ENCODE data around the gene FRAT1. TPM values are rescaled to one million over a fixed set of nuclear protein-coding genes. Genes with fewer than 3 reads are reported as not detected.

Gene FRAT1
- total RNA-seq, 1 experiment from 2014 or later = 2.3 TPM

- peaks cover 27% of the 10 kb centered on the region for H3K4me1 ChIP-seq
- peaks cover 28% of the 10 kb centered on the region for H3K4me1 Mint-ChIP-seq (ENCODE audit: low read depth, unreplicated experiment)
- TF ChIP-seq, protein P1, sequence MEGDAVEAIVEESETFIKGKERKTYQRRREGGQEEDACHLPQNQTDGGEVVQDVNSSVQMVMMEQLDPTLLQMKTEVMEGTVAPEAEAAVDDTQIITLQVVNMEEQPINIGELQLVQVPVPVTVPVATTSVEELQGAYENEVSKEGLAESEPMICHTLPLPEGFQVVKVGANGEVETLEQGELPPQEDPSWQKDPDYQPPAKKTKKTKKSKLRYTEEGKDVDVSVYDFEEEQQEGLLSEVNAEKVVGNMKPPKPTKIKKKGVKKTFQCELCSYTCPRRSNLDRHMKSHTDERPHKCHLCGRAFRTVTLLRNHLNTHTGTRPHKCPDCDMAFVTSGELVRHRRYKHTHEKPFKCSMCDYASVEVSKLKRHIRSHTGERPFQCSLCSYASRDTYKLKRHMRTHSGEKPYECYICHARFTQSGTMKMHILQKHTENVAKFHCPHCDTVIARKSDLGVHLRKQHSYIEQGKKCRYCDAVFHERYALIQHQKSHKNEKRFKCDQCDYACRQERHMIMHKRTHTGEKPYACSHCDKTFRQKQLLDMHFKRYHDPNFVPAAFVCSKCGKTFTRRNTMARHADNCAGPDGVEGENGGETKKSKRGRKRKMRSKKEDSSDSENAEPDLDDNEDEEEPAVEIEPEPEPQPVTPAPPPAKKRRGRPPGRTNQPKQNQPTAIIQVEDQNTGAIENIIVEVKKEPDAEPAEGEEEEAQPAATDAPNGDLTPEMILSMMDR (IDR thresholded peaks at IDR 0.05; ENCODE audit: insufficient read depth in 1 of 2, low read depth in 1 of 2, low read length in 1 of 2, severe bottlenecking in 1 of 2, unreplicated experiment in 1 of 2) = no peak
- BruUV-seq (replicated peaks) = no TSS peak
- no peaks in the 10 kb centered on the region for H3K27me3 Mint-ChIP-seq (ENCODE audit: insufficient read depth, unreplicated experiment)
- H3K4me3 ChIP-seq (ENCODE audit: low read depth, low read length) = peak overlapping the region; percentile 99
- intact Hi-C loops (cut with micrococcal nuclease; ENCODE audit: unreplicated experiment) = loop anchor here (2.0 to 5.0 kb wide), 3 partner anchors 15 to 164 kb away; partner anchors contain the start of genes FRAT1, MMS19 and UBTD1
- ChIA-PET POLR2A (interaction anchor here (0.6 to 1.6 kb wide), 3 partner anchors 42 to 165 kb away, joined by 3 to 7 read pairs (median 5); partner anchors contain the start of genes ARHGAP19, RRP12 and UBTD1), CTCF (interaction anchor here (0.7 to 2.1 kb wide), 6 partner anchors 16 to 608 kb away, joined by 3 to 16 read pairs (median 4); partner anchors contain the start of genes ARHGAP19 and RRP12)
- H3K9me3 ChIP-seq = no peaks in the 10 kb centered on the region
- H3K27me3 ChIP-seq (replicated peaks; ENCODE audit: control insufficient read depth, insufficient read depth, low read length) = no peaks in the 10 kb centered on the region
- H3K9me3 Mint-ChIP-seq (ENCODE audit: unreplicated experiment) = no peaks in the 10 kb centered on the region
- peaks cover 1% of the 10 kb centered on the region; the same call in 1 of the 2 replicates for H3K36me3 ChIP-seq (ENCODE audit: control insufficient read depth, insufficient read depth, low read length)
- H3K27ac Mint-ChIP-seq (ENCODE audit: unreplicated experiment) = peak overlapping the region; percentile 92
- peak overlapping the region; percentile 78 for H3K4me3 Mint-ChIP-seq (ENCODE audit: unreplicated experiment)
- peak; percentile 49 to 59 for DNase-seq
- no peaks in the 10 kb centered on the region for H3K36me3 Mint-ChIP-seq (ENCODE audit: insufficient read depth, unreplicated experiment)
Observed at GRCh38 chr10:97333601-97334369, 14.7 kb downstream of the FRAT1 start.

DNA sequence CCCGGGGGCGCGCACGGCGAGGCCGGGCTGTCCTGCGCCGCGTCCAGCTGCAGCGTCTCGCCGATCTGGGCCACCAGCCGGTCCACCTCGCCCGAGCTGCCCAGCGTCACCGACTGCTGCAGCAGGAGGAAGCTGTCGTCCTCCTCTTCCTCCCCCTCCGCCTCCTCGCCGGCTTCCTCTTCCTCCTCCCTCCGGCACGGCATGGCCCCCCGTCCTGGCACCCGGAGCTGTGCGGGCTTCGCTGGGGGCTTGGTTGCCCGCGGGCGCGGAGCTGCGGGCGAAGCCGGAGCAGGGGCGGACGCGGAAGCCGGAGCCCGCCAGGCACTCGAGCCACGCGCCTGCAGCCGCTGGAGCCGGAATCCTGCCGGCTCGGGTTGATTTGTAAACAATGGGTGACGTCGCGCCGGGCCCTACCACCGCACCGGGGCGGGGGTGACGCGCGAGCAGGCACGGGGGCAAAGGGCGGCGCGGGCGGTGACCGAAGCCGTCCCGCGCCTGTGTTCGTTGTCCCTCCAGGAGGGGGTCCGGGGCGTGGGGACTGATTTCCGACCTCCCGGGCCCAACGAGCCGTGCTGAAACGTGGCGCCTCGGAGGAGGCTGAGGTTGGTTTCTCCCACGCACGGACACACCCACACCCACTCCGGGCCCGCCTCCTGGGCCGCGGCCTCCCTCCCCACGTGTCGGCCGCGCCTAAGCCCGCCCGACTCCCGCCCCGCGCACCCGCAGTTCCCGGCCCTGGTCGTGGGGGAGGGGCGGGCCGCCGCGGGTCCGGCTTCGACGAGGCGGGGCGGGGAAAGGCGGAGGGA, 15.5 kb downstream of the FRAT1 start, which contains the start of gene FRAT2:
Gene FRAT2 (minus strand): TSS at position 360 of the 806 bp plus-strand sequence. CDS start 157 bp downstream, at position 203.
- Histone ChIP-seq H3K4me3 (ENCODE audit: low read depth, low read length) (peak within 1 kb of the TSS; percentile 99), H3K36me3 (ENCODE audit: control insufficient read depth, insufficient read depth, low read length) (peaks cover 1% of the 10 kb centered on the region; the same call in 1 of the 2 replicates), H3K4me1 (peaks cover 21% of the 10 kb centered on the region), H3K9me3 (no peaks in the 10 kb centered on the region), H3K27me3 (replicated peaks; ENCODE audit: control insufficient read depth, insufficient read depth, low read length) (no peaks in the 10 kb centered on the region)
- Mint-ChIP-seq H3K27ac (ENCODE audit: unreplicated experiment) (peak within 1 kb of the TSS; percentile 92), H3K9me3 (ENCODE audit: unreplicated experiment) (no peaks in the 10 kb centered on the region), H3K36me3 (ENCODE audit: insufficient read depth, unreplicated experiment) (no peaks in the 10 kb centered on the region), H3K4me1 (ENCODE audit: low read depth, unreplicated experiment) (peaks cover 27% of the 10 kb centered on the region), H3K4me3 (ENCODE audit: unreplicated experiment) (peak within 1 kb of the TSS; percentile 78), H3K27me3 (ENCODE audit: insufficient read depth, unreplicated experiment) (no peaks in the 10 kb centered on the region)
- ChIA-PET CTCF (interaction anchor here (1.2 kb wide), 1 partner anchor 262 kb away, joined by 3 read pairs; no protein-coding TSS in a partner anchor), POLR2A (interaction anchor here (1.3 kb wide), 1 partner anchor 43 kb away, joined by 5 read pairs; the partner anchor contains the start of gene ARHGAP19)
- TF ChIP-seq, protein P1 (IDR thresholded peaks at IDR 0.05; ENCODE audit: insufficient read depth in 1 of 2, low read depth in 1 of 2, low read length in 1 of 2, severe bottlenecking in 1 of 2, unreplicated experiment in 1 of 2) = no peak
- peak; percentile 91 to 93 for DNase-seq
- intact Hi-C loops (cut with micrococcal nuclease; ENCODE audit: unreplicated experiment) = loop anchor here (2.0 to 5.0 kb wide), 2 partner anchors 16 to 163 kb away; partner anchors contain the start of genes FRAT1, MMS19 and UBTD1
- no TSS peak for BruUV-seq (replicated peaks)

DNA sequence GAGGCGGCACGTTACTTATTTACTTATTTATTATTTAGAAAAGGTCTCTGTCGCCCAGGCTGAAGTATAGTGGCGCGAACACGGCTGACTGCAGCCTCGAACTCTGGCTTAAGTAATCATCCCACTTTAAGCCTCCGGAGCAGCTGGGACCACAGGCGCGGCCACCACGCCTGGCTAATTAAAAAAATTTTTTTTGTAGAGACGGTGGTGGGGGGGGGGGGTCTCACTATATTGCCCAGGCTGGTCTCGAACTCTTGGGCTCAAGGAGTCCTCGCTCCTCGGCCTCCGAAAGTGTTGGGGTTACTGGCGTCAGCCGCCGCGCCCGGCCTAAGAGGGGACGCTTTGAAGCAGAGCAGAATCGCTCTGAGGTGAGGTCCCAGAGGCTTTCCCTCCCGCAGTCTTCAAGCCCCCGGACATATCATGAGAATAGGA, 16.1 kb downstream of the FRAT1 start:
- no peak for DNase-seq
- TF ChIP-seq, protein P1 (IDR thresholded peaks at IDR 0.05; ENCODE audit: insufficient read depth in 1 of 2, low read depth in 1 of 2, low read length in 1 of 2, severe bottlenecking in 1 of 2, unreplicated experiment in 1 of 2) = no peak
- H3K27me3 Mint-ChIP-seq (ENCODE audit: insufficient read depth, unreplicated experiment) = no peaks in the 10 kb centered on the region
- intact Hi-C loops (cut with micrococcal nuclease; ENCODE audit: unreplicated experiment) = loop anchor here (2.0 kb wide), 1 partner anchor 16 kb away; the partner anchor contains the start of gene FRAT1
- Histone ChIP-seq H3K4me3 (ENCODE audit: low read depth, low read length) (peak overlapping the region; percentile 99), H3K27me3 (replicated peaks; ENCODE audit: control insufficient read depth, insufficient read depth, low read length) (no peaks in the 10 kb centered on the region), H3K36me3 (ENCODE audit: control insufficient read depth, insufficient read depth, low read length) (peaks cover 1% of the 10 kb centered on the region; the same call in 1 of the 2 replicates), H3K9me3 (no peaks in the 10 kb centered on the region), H3K4me1 (peaks cover 21% of the 10 kb centered on the region)
- ChIA-PET POLR2A (no interaction called here), CTCF (no interaction called here)
- H3K4me3 Mint-ChIP-seq (ENCODE audit: unreplicated experiment) = peak overlapping the region; percentile 78
- peaks cover 21% of the 10 kb centered on the region for H3K4me1 Mint-ChIP-seq (ENCODE audit: low read depth, unreplicated experiment)
- H3K9me3 Mint-ChIP-seq (ENCODE audit: unreplicated experiment) = no peaks in the 10 kb centered on the region
- no peaks in the 10 kb centered on the region for H3K36me3 Mint-ChIP-seq (ENCODE audit: insufficient read depth, unreplicated experiment)
- H3K27ac Mint-ChIP-seq (ENCODE audit: unreplicated experiment) = peak overlapping the region; percentile 79
- TSS peak; percentile 43 for BruUV-seq (replicated peaks)

All from Caco-2 (cell line).